ENCODE data around the gene KRTCAP2. TPM values are rescaled to one million over a fixed set of nuclear protein-coding genes. Genes with fewer than 3 reads are reported as not detected.

The KRTCAP2 gene
- total RNA-seq, 1 donor from 2014 or later = 170 TPM

DNA sequence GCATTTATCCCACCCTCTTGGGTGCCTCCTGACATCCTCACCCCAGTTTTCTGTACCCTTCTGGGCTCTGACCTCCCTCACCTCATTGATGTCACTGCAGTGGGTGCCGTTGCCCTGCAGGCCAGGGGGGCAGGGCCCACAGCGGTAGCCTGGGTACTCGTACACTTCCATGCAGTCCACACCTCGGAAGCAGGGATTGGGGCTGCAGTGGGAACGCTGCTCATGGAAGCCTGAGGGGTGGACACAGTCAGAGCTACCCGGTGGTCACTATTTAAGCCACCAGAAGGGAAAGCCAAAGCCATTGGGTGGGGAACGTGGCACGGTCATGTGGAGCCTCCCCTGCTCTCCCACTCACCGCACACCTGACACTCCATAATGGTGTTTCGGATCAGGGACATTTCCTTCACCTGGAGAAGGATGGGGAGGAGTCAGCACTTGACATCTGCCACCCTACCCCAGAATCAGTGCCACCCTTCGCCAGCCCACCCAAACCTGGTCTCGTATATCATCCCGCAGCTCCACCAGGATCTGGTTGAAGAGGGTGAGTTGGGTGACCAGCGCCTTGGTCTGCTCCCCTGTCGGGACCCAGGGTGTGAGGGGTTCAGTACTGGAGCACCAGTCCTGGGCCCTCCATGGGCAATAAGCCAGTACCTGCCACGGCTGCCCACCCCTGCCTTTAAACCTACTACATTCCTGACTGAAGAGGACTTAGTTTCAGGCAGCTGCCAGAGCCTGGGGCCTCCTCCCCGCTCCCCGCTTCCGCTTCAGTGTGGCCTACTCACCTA, 29.8 kb upstream of the KRTCAP2 start:
- no peak for TF ChIP-seq CTCF (conservative IDR thresholded peaks at IDR 0.05; ENCODE audit: low read depth, low read length)
- H3K4me3 ChIP-seq (ENCODE audit: low read depth, low read length) = no peak overlapping the region
- DNase-seq (ENCODE audit: low read depth) = no peak

DNA sequence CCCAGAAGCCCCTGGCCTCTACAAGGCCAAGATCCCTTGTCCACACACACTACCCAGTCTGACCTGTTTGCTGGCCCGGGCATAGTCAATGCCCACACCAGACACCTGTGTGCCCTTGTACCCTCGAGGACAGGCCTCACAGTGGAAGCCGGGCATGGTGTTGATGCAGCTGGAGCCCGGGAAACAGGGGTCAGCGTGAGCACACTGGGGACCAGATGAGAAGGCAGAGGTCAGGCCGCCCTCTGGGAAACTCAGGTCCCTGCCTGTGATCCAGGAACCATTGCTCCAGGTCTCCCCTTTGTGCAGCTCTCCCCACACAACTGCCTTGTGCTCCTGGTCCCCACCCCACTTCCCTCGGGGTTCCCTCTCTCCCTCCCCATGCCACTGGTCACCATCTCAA, 29.1 kb upstream of the KRTCAP2 start:
- no peak for DNase-seq (ENCODE audit: low read depth)
- TF ChIP-seq CTCF (conservative IDR thresholded peaks at IDR 0.05; ENCODE audit: low read depth, low read length) = no peak
- H3K4me3 ChIP-seq (ENCODE audit: low read depth, low read length) = no peak overlapping the region

GRCh38 chr1:155200920-155201319, 27.8 kb upstream of the KRTCAP2 start:
- no peak overlapping the region for H3K4me3 ChIP-seq (ENCODE audit: low read depth, low read length)
- no peak for DNase-seq (ENCODE audit: low read depth)
- no peak for TF ChIP-seq CTCF (conservative IDR thresholded peaks at IDR 0.05; ENCODE audit: low read depth, low read length)

GRCh38 chr1:155199792-155200191, 26.7 kb upstream of the KRTCAP2 start:
- DNase-seq (ENCODE audit: low read depth) = no peak
- no peak for TF ChIP-seq CTCF (conservative IDR thresholded peaks at IDR 0.05; ENCODE audit: low read depth, low read length)
- no peak overlapping the region for H3K4me3 ChIP-seq (ENCODE audit: low read depth, low read length)

DNA sequence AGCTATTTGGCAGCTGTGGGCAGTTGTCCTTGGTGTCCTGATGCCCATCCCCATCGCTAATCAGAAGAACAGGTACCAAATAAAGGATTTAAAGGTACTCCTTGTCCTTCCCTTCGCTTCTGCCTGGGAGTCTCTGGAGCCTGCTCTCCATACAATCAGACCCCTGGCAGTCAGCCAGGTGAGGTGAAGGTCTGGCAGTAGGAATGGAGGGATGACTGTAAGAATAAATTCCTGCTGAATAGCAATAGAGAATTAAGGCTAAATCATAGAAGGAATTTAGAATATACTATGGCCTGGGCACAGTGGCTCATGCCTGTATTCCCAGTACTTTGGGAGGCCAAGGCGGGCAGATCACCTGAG, 25.4 kb upstream of the KRTCAP2 start:
- TF ChIP-seq CTCF (conservative IDR thresholded peaks at IDR 0.05; ENCODE audit: low read depth, low read length) = no peak
- H3K4me3 ChIP-seq (ENCODE audit: low read depth, low read length) = no peak overlapping the region
- no peak for DNase-seq (ENCODE audit: low read depth)

GRCh38 chr1:155197901-155198546, 24.9 kb upstream of the KRTCAP2 start:
- no peak for TF ChIP-seq CTCF (conservative IDR thresholded peaks at IDR 0.05; ENCODE audit: low read depth, low read length)
- no peak overlapping the region for H3K4me3 ChIP-seq (ENCODE audit: low read depth, low read length)
- no peak for DNase-seq (ENCODE audit: low read depth)
